AG09309 (cell line): ENCODE measurements around the gene SNX10.
A peak's percentile ranks its signal among the peaks of the same experiment; 100 is the strongest.

Source experiments
- DNase-seq: peaks from one replicate; pipeline ENCODE4 v3.0.0-alpha.2; 2010; ENCODE audit warnings: low read depth
- H3K4me3 ChIP-seq: 2 replicates; pipeline ENCODE4 v1.5.1; 2011; ENCODE audit warnings: mild to moderate bottlenecking, low read depth, low read length, moderate library complexity; ENCODE audit not compliant: control insufficient read depth
- CTCF ChIP-seq: IDR thresholded peaks from 2 replicates; pipeline ENCODE4 v1.5.1; 2011; ENCODE audit warnings: mild to moderate bottlenecking, low read depth, low read length, inconsistent platforms; ENCODE audit not compliant: insufficient read depth, control insufficient read depth; ENCODE audit errors: missing control alignments

Gene SNX10

GRCh38 chr7:26363465-26363864, 71.8 kb downstream of the SNX10 start:
- DNase-seq, result no peak
- H3K4me3 ChIP-seq, result no peak overlapping the region
- TF ChIP-seq CTCF, result no peak

- peak; percentile 41 for DNase-seq
- H3K4me3 ChIP-seq, result no peak overlapping the region
- TF ChIP-seq CTCF, result peak; percentile 63
Measured at GRCh38 chr7:26365077-26365900, 73.6 kb downstream of the SNX10 start.

GRCh38 chr7:26365901-26366275, 74.2 kb downstream of the SNX10 start:
- no peak for DNase-seq
- H3K4me3 ChIP-seq, result no peak overlapping the region
- no peak for TF ChIP-seq CTCF

- no peak for DNase-seq
- TF ChIP-seq CTCF, result no peak
- H3K4me3 ChIP-seq, result no peak overlapping the region
Measured at GRCh38 chr7:26367219-26367711, 75.6 kb downstream of the SNX10 start.

GRCh38 chr7:26368542-26368941, 76.9 kb downstream of the SNX10 start:
- no peak for DNase-seq
- no peak for TF ChIP-seq CTCF

GRCh38 chr7:26369593-26369992, 77.9 kb downstream of the SNX10 start:
- no peak overlapping the region for H3K4me3 ChIP-seq
- TF ChIP-seq CTCF, result peak; percentile 77
- DNase-seq, result peak; percentile 1

More at GRCh38 chr7:26368542-26368941, 76.9 kb downstream of the SNX10 start:
- no peak overlapping the region for H3K4me3 ChIP-seq

- DNase-seq, result no peak
- no peak for TF ChIP-seq CTCF
- no peak overlapping the region for H3K4me3 ChIP-seq
Measured at GRCh38 chr7:26370011-26370410, 78.3 kb downstream of the SNX10 start.
